ENCODE data around the gene IFITM5.
"Not testable (repeated sequence)": the region's sequence is repeated elsewhere in the genome, so short reads cannot be mapped to it uniquely, and the experiment has no call there.

Gene IFITM5

DNA sequence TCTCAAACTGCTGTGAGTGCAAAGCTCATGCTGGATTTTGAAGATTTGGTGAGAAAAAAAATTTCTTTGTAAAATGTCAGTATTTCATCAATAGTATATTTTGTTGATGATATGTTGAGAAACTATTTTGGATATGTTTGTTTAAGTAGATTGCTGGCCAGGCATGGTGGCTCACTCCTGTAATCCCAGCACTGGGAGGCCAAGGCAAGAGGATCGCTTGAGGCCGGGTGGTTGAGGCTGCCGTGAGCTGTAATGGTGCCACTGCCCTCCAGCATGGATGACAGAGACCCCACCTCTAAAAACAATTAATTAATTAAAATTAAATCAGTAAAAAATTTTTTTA lies 28.2 kb upstream of the IFITM5 start:
- no peak for DNase-seq

DNA sequence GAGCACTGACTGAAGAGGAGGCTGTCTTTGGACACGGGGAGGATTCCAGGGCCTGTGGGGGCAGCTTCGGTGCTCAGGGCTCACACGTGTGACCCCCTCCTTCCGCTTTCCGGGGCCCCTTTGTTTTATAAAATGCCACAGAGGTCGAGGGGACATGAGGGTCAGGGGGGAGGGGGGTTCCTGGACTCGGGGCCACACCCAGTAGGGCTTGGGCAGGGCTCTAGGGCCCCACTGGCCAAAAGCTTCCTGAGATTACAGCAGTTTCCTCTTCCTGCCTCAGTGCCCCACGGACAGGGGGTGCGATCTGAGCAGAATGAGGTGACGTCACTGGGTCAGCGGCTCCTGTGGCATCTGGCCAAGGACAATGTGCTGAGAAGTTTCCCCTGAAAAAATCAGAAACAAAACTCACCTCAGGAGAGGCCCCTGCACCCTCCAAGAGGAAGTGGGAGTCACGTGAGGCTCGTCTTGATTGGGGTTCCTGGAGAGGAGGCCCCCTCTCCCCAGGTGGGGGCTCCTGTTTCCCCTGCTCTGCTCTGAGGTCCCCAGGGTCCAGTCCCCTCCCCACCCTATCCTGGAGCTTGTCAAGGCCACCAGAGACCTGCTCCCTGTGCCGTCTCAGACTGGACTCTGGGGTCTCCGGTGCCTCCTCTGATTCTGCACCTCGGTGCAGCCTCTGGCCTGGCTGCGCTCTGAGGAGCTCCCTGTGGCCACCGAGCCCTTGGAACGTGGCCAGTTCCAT lies 27.7 kb upstream of the IFITM5 start:
- no peak for DNase-seq

DNA sequence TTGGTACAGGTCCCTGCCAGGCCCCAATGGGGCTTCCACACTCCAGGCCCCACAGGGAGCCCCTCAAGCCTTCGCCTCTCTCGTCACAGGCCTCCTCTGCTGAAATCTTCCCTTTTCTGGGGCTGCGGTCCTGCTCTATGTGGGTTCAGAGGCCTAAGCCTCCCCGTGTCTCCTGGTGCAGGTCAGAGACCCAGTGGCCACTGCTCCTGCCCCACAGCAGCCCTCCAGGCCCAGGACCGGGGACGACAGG lies 27.2 kb upstream of the IFITM5 start:
- no peak for DNase-seq

DNA sequence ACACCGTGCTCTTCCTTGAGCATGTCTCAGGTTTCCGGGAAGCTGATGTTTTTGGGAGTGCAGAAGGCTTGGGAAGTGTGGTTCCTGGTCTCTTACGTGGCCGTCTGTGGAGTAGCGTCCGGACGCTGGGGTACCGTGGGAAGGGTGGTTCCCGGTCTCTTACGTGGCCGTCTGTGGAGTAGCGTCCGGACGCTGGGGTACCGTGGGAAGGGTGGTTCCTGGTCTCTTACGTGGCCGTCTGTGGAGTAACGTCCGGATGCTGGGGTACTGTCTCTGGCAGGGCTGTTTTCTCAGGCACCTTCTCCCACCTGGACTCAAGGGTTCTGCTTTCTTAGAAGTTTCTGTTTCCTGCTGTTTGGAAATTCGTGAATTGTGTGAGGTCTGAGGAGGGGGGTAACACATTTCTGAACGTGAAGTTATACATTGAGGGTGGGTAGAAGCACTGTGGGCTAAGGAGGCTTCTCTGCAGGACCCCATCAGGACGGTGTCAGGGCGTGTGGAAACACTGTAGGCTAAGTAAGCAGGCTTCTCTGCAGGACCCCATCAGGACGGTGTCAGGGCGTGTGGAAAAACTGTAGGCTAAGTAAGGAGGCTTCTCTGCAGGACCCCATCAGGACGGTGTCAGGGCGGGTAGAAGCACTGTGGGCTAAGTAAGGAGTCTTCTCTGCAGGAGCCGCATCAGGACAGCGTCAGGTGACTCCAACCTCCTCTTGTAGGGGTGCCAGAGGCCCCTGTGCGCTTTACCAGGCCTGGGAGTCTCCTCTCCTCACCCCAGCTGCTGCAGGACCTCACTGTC lies 26.7 kb upstream of the IFITM5 start:
- no peak for DNase-seq

DNA sequence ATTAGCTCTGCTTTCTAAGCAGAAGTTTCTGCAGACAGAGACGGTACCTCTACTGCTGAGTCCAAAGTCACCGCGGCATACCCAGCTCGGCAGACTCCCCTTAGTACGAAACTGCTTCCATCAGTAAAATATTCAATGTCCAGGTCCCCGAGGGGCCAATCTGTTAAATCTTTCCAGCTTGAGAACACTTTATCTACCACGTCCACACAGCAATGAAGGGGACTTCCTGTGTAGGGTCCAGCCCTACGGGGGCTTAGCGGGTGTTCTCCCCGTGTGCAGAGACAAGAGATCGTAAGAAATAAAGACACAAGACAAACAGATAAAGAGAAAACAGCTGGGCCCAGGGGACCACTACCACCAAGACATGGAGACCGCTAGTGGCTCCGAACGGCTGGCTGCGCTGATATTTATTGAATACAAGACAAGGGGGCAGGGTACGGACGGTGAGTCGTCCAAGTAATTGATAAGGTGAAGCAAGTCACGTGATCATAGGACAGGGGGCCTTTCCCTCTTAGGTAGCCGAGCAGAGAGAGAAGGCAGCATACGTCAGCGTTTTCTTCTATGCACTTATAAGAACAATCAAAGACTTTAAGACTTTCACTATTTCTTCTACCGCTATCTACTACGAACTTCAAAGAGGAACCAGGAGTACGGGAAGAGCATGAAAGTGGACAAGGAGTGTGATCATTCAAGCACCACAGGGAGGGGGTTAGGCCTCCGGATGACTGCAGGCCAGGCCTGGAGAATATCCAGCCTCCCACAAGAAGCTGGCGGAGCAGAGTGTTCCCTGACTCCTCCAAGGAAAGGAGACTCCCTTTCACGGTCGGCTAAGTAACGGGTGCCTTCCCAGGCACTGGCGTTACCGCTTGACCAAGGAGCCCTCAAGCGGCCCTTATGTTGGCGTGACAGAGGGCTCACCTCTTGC lies 25.5 kb upstream of the IFITM5 start:
- not testable (repeated sequence) for DNase-seq

DNA sequence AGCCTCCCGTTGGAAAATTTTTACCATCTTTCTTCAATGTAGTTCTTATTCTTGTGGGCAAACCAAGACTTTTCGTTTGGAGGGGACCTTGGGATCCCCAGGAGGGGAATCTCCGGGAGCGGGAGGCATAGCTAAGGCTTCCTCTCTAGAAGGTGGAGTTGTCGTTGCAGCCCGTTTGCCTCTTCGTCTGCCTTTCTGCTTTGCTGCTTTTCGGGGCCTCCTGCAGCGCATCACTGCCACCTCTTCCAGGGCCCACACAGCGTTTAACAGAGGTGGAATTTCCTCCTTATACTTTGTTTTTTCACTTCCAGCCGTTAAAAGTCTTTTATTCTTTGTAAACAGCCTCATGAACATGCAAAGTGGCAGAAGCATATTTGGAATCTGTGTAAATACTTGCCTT lies 24.8 kb upstream of the IFITM5 start:
- DNase-seq: no peak

DNA sequence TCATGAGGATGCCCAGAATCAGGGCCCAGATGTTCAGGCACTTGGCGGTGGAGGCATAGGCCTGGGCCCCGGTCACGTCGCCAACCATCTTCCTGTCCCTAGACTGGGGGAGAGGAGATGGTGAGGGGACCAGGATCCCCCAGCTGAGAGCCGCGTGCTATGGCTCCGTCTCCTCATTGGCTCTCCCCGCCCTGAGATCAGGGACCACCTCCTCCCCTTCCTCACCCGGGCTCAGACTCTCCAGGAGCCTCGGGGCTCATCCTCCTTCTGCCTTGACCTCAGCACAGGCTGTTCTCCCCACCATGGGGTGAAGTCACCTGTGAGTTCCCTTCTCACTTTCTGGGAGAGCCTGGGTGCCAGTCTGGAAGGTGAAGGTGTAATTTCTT lies 20.6 kb upstream of the IFITM5 start:
- not testable (repeated sequence) for DNase-seq

DNA sequence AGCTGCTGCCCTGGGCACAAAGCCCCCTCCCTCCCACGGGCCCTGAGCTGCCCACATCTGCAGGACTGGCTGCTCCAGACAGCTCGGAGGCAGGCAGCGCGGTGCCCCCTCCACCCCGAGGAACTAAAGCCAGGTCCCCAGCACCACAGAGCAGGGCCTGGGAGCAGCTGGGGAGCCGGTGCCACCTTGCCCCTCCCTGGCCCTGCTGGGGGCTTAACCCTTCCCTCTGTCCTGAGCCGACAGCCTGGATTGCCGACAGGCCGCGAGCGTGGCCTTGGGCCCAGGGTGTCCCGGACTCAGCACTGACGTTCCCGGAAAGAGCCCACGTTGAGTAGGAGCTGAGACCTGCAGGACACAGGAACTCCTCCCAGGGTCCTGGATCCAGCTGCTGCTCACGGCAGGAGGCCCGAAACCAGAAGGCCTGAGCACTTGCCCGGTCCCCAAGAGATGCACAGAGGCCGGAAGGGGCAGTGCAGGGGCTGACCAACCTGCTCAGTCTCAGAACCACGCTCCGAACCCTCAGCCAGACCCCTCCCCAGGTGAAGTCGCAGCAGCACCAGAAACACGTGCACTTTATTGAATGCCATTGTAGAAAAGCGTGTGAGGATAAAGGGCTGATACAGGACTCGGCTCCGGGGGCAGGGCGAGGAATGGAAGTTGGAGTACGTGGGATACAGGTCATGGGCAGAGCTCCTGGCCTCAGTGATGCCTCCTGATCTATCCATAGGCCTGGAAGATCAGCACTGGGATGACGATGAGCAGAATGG lies 20.0 kb upstream of the IFITM5 start:
- DNase-seq: not testable (repeated sequence)

DNA sequence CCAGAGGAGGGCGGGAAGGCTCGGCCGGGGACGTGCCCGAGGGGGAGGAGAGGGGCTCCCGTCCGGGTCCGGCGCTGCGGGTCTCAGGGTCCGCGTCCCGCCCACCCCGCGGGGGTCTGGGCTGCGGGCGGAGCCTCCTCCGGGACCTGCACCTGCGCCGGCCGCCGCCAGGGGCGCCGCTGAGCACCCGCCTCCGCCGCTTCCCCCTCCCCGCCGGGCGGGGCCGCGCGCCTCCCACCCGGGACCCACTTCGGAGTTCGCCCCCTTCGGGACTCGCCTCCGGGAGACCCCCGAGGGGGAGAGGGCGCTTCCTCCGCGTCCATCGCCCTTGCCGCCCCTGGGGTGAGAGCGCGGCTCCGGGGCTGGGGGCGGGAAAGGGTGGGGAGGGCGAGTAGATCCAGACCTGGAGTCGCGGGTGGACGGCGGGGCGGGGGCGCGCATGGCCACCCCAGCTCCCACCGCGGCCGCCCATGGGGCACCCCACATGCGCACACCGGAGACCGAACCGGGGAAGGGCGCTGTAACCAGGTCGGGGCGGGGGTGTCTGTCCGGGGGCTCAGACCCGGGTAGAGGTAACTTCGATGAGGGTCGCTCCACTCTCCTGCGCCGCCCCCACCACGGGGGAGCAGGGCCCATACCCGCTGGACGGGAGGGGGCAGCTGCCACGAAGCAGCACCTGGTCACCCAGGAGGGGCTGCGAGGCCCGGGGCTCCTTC lies 19.2 kb upstream of the IFITM5 start:
- not testable (repeated sequence) for DNase-seq

DNA sequence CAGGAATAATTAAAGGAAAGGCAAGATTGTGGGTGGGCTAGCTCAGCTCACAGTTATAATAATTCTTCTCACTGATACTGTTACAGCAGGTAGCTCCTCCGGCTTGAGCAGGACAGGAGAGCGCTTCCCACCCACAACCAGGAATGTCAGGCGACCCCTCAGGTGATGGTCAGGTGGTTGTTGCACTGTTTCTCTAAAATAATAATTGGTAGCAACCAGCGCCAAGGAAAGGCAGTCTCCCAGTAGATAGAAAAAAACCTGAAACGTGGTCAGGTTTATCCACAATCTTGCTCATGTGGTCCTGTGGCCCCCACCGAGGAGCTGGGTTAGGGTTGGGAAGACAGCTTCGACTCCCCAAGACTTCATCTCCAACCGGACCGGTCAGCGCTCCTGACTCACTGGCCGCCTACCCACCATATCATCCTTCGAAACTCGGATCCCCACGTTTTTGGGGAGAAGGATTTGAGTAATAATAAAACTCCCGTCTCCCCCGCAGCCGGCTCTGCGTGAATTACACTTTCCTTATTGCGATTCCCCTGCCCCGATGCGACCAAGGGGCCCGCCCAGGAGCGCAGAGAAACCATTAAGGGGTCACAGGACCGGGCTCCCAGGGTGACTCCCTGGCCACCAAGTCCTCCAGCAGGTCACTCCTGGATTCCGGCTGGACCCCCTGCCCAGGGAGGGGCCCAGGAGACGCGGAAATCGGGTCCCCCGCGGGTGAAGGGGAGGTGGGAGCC lies 18.5 kb upstream of the IFITM5 start:
- DNase-seq: not testable (repeated sequence)

DNA sequence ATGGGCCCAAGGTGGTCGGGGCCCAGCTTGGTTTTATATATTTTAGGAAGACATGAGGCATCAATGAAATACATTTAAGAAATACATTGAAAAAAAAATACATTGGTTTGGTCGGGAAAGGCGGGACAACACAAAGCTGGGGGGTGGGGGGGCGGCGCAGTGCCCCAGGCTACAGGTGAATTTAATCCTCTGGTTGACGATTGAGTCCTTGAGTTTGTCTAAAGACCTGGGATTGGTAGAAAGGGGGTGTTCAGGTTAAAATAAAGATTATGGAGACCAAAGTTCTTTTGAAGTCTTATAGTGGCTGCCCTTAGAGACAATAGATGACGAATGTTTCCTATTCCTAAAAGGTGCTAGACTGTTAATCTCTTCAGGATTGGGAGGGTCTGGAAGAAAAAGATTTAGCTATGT lies 17.6 kb upstream of the IFITM5 start:
- no peak for DNase-seq

DNA sequence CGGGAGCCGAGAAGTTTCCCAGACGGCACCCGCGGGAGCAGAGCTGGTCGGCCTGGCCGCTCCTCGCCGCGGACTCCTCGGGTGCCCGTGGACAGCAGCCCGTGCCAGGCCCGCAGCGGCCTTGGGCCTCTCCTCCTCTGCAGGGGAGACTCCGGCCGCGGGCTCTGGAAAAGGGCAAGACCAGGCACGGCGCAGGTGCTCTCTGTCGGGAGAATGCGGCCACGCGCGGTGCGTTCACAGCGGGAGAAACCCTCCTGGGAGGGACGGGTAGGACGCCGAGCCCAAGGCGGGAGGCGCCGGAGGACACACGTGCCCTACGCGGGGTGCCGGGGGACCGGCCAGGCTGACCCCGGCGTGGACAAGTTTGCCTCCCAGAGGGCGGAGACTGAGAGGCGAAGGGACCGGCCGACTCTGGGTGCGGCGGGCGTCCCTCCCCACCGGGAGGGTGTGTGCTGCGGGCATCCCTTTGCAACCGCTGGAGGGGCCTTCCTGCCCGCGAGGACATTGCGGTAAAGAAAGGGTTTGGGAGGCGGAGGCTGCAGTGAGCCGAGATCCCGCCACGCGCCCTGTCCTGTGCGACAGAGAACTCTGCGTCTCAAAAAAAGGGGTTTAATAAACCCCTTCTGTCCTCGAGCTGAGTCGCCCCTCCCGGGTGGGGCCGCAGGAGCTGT lies 16.8 kb upstream of the IFITM5 start:
- no peak for DNase-seq

DNA sequence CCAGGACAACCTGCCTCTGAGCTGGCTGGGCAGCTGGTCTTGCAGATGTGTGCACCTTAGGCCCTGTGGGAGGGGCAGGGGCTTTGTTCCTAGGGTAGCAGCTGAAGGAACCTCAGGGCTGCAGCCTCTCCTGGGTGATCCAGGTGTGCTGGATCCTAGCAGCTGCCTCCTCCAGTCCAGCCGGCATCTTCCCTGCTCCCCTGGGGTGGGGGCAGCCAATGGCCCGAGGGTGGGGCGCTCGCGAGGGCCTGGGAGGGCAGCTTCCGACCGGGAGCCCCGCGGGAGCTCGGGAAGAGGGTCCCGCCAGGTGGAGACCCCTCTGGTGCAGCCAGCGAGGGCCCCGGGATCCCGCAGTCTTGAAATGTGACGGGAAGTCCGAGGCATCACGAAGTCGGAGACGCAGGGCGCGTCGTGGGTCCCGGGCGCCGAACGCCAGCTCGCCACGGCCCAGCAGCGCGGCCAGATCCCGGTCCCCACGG lies 16.2 kb upstream of the IFITM5 start:
- no peak for DNase-seq

DNA sequence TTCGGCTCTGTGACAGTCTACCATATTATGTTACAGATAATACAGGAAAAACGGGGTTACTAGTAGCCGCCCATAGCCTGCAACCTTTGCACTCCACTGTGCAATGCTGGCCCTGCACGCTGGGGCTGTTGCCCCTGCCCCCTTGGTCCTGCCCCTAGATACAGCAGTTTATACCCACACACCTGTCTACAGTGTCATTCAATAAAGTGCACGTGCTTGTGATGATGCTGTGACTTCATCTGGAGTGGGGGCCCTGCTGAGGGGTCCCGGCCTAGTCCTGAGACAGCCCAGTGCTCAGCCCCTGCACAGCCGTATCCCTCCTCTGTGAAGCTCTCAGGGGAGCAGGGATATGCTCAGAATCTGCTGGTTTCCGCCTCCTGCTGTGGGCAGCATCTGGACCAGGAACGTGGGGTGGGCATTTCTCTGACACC lies 15.7 kb upstream of the IFITM5 start:
- no peak for DNase-seq

DNA sequence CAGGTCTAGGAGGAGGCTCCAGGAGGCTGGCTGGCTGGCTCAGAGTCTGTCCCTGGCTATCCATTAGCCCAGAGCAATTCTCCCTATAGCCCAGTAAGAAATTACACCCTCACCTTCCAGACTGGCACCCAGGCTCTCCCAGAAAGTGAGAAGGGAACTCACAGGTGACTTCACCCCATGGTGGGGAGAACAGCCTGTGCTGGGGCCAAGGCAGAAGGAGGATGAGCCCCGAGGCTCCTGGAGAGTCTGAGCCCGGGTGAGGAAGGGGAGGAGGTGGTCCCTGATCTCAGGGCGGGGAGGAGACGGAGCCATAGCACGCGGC lies 15.2 kb upstream of the IFITM5 start:
- DNase-seq: not testable (repeated sequence)

DNA sequence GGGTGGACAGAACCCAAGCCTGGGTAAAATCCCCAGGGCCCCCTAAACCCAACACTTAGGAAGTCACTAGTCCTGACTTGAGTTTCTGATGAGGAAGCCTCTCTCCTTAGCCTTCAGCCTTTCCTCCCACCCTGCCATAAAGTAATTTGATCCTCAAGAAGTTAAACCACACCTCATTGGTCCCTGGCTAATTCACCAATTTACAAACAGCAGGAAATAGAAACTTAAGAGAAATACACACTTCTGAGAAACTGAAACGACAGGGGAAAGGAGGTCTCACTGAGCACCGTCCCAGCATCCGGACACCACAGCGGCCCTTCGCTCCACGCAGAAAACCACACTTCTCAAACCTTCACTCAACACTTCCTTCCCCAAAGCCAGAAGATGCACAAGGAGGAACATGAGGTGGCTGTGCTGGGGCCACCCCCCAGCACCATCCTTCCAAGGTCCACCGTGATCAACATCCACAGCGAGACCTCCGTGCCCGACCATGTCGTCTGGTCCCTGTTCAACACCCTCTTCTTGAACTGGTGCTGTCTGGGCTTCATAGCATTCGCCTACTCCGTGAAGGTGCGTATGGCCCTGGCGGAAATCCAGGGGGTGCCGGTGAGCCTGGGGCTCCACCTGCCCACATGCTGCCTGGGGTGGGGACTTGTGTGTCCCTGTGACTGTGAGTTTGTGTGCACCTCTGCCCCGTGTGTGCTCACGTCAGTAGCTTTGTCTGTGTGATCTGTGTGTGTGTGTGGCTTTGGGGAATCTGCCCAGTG lies 14.6 kb upstream of the IFITM5 start, which contains the start of gene IFITM1:
IFITM1 (plus strand) TSS at position 254 of the 767 bp plus-strand sequence; CDS start at position 385, 131 bp downstream.
- DNase-seq: no peak

DNA sequence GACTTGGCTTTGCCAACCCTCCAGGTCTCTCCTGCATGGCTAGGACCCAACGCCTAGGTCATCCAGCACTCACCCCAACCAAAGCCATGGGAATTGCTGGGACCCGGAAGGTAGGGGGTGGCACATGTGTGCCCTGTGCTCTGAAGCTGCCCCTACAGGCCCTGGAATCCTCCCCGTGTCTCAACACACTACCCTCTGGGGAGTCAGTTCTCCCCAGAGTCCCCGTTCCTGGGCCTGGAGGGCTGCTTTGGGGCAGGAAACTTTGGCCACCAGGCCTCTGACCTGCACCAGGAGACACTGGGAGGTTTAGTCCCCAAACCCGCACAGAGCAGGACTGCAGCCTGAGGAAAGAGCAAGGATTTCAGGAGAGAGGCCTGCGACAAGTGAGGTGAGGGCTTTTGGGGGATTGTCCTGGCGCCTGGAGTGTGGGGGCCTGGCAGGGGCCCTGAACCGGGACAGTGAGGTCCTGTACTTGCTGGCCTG lies 14.0 kb upstream of the IFITM5 start:
- no peak for DNase-seq

DNA sequence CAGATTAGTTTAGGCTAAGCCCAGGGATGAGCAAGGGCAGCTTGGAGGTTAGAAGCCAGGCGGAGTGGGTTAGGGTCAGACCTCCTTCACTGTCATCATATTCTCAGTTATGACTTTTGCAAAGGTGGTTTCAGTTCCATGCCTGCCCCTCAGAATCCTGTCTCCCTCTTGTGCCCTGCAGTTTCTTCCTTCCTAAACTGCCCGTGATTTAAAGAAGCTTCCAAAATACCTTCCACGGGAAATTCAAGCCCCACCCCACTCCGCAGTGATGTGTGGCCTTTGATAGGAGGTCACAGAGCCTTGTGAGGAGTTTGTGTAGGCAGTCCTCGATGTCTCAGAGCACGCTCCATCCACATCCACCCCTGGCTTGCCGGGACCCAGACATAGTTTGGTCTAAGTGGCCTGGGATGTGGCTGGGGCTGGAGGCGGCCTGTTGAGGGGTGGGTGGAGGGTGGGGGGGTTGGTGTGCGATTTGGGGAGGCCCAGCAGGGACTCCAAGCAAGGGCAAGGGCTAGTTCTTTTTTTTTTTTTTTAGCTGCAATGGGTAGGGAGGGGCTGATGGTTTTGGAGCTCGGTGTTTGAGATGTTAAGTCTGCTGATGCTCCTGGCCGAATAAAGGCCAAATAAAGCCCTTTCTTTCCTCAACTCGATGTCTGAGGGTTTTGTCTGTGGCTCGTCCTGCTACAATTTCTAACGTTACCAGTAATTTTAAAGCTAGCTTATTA lies 12.9 kb upstream of the IFITM5 start:
- no peak for DNase-seq

All from COR-L47 (cell line).